Fibroblast of lung (primary cell): Measurements from ENCODE around the gene VWF. TPM values are rescaled to one million over a fixed set of nuclear protein-coding genes. Genes with fewer than 3 reads are reported as not detected.

Source experiments
- DNase-seq, 2 donors: peaks; one replicate each; pipeline versions ENCODE4 v3.0.0 to v3.0.0-alpha.2; 2010; ENCODE audit warnings: low read depth in 2 of 2
- H2AFZ ChIP-seq: 2 replicates; pipeline ENCODE4 v1.5.1; 2012; ENCODE audit warnings: low read length, control low read depth, inconsistent platforms
- H3K27ac ChIP-seq: 2 replicates; pipeline ENCODE4 v1.5.1; 2011; ENCODE audit warnings: low read length, control low read depth; ENCODE audit not compliant: insufficient read depth
- H3K27me3 ChIP-seq: 2 replicates; pipeline ENCODE4 v1.5.1; 2011; ENCODE audit warnings: mild to moderate bottlenecking, low read length; ENCODE audit not compliant: control insufficient read depth, insufficient read depth
- H3K36me3 ChIP-seq: 2 replicates; pipeline ENCODE4 v1.5.1; 2011; ENCODE audit warnings: low read length; ENCODE audit not compliant: control insufficient read depth, insufficient read depth
- H3K4me1 ChIP-seq: 2 replicates; pipeline ENCODE4 v1.5.1; 2011; ENCODE audit warnings: low read length; ENCODE audit not compliant: control insufficient read depth, insufficient read depth; ENCODE audit errors: extremely low read depth
- H3K4me2 ChIP-seq: 2 replicates; pipeline ENCODE4 v1.5.1; 2011; ENCODE audit warnings: low read length, control low read depth; ENCODE audit not compliant: insufficient read depth; ENCODE audit errors: extremely low read depth
- H3K4me3 ChIP-seq, 4 experiments: fragments of 200-600 bp in 1 of 4; sonication (generic) in 1 of 4; replicated peaks in 1 of 4; 2 replicates each; pipeline ENCODE4 v1.5.1; 2011 to 2016; ENCODE audit warnings: low read length in 4 of 4, low read depth in 3 of 4, mild to moderate bottlenecking in 3 of 4, control low read depth in 2 of 4, inconsistent platforms in 1 of 4, mixed read lengths in 1 of 4; ENCODE audit not compliant: insufficient read depth in 1 of 4; ENCODE audit errors: control extremely low read depth in 1 of 4
- H3K79me2 ChIP-seq: 2 replicates; pipeline ENCODE4 v1.5.1; 2012; ENCODE audit warnings: mild to moderate bottlenecking, low read length, inconsistent platforms; ENCODE audit not compliant: control insufficient read depth, insufficient read depth
- H3K9ac ChIP-seq: 2 replicates; pipeline ENCODE4 v1.5.1; 2011; ENCODE audit warnings: mild to moderate bottlenecking, low read length, control low read depth; ENCODE audit not compliant: insufficient read depth
- H3K9me3 ChIP-seq: 2 replicates; pipeline ENCODE4 v1.5.1; 2012; ENCODE audit warnings: low read depth, low read length; ENCODE audit not compliant: control insufficient read depth, insufficient read depth
- H4K20me1 ChIP-seq: 2 replicates; pipeline ENCODE4 v1.5.1; 2011; ENCODE audit warnings: low read length; ENCODE audit not compliant: control insufficient read depth, insufficient read depth; ENCODE audit errors: extremely low read depth
- CTCF ChIP-seq, 2 donors: IDR thresholded peaks in 1 of 2; conservative IDR thresholded peaks in 1 of 2; 1 replicate in 1 of 2; 2 replicates in 1 of 2; pipeline ENCODE4 v1.5.1; 2011 to 2012; ENCODE audit warnings: low read length in 2 of 2, control low read depth in 1 of 2, inconsistent platforms in 1 of 2, low read depth in 1 of 2, mild to moderate bottlenecking in 1 of 2
- EZH2 ChIP-seq: IDR thresholded peaks from 2 replicates; pipeline ENCODE4 v1.5.1; 2012; ENCODE audit warnings: low read length, control low read depth, mild to moderate bottlenecking; ENCODE audit errors: missing control alignments
- polyA plus RNA-seq, 2 donors: library from polyadenylated mRNA; depleted of rRNA in 1 of 2; stranded (reverse) in 1 of 2; unstranded in 1 of 2; fragments of >200 nt; gene quantifications; 2 replicates each; pipeline ENCODE4 v1.2.1, GENCODE V29; 2011 to 2012; ENCODE audit warnings: missing spikeins in 1 of 2
- total RNA-seq: library from RNA; depleted of rRNA; stranded (reverse); fragments of >200 nt; gene quantifications from 2 replicates; pipeline ENCODE4 v1.2.1, GENCODE V29; 2014

VWF gene
- total and polyA plus RNA-seq, 2 donors (not counting 1 experiment from before 2014, with no cell fraction given): 0.15 to 1.7 TPM

- Histone ChIP-seq H3K79me2 (no peaks in the 10 kb centered on the region), H3K36me3 (no peaks in the 10 kb centered on the region), H4K20me1 (no peaks in the 10 kb centered on the region), H3K9ac (no peak overlapping the region), H3K9me3 (no peaks in the 10 kb centered on the region), H3K4me1 (no peaks in the 10 kb centered on the region), H3K4me2 (no peak overlapping the region), H3K27me3 (no peaks in the 10 kb centered on the region), H3K27ac (no peak overlapping the region), H3K4me3 (no peak overlapping the region), H2AFZ (no peak overlapping the region)
- TF ChIP-seq CTCF (conservative IDR thresholded peaks at IDR 0.05 in 1 of 2, IDR thresholded peaks at IDR 0.05 in 1 of 2; ENCODE audit: low read depth in 1 of 2, low read length in 2 of 2) (no peak), EZH2 (no peak)
- no peak for DNase-seq
Measured at GRCh38 chr12:6132496-6132895, 8.0 kb upstream of the VWF start.

- no peak overlapping the region for H3K27ac ChIP-seq
- no peak overlapping the region for H3K4me2 ChIP-seq
Measured at GRCh38 chr12:6125310-6125608, 789 bp upstream of the VWF start.

GRCh38 chr12:6123258-6123657, 1.2 kb downstream of the VWF start:
- no peak overlapping the region for H3K9ac ChIP-seq
- no peak for DNase-seq
- no peaks in the 10 kb centered on the region for H4K20me1 ChIP-seq
- no peak overlapping the region for H2AFZ ChIP-seq
- H3K79me2 ChIP-seq: no peaks in the 10 kb centered on the region
- no peak for TF ChIP-seq EZH2
- TF ChIP-seq CTCF (conservative IDR thresholded peaks at IDR 0.05 in 1 of 2, IDR thresholded peaks at IDR 0.05 in 1 of 2; ENCODE audit: low read depth in 1 of 2, low read length in 2 of 2): no peak
- peaks cover 10% of the 10 kb centered on the region for H3K27me3 ChIP-seq
- H3K27ac ChIP-seq: no peak overlapping the region
- H3K4me3 ChIP-seq: no peak overlapping the region
- H3K4me2 ChIP-seq: no peak overlapping the region
- H3K36me3 ChIP-seq: no peaks in the 10 kb centered on the region
- no peaks in the 10 kb centered on the region for H3K4me1 ChIP-seq
- H3K9me3 ChIP-seq: no peaks in the 10 kb centered on the region

More at GRCh38 chr12:6125310-6125608, 789 bp upstream of the VWF start:
- peaks cover 10% of the 10 kb centered on the region for H3K27me3 ChIP-seq
- H3K4me3 ChIP-seq: no peak overlapping the region
- no peak for DNase-seq
- no peak for TF ChIP-seq EZH2
- TF ChIP-seq CTCF (conservative IDR thresholded peaks at IDR 0.05 in 1 of 2, IDR thresholded peaks at IDR 0.05 in 1 of 2; ENCODE audit: low read depth in 1 of 2, low read length in 2 of 2): no peak
- H3K79me2 ChIP-seq: no peaks in the 10 kb centered on the region
- no peaks in the 10 kb centered on the region for H3K4me1 ChIP-seq
- no peak overlapping the region for H3K9ac ChIP-seq
- no peaks in the 10 kb centered on the region for H3K36me3 ChIP-seq
- H4K20me1 ChIP-seq: no peaks in the 10 kb centered on the region
- H2AFZ ChIP-seq: no peak overlapping the region
- no peaks in the 10 kb centered on the region for H3K9me3 ChIP-seq
